Raji (cell line): ENCODE results near the gene NECAB3.

ENCODE experiments used
- POLR2A ChIP-seq: IDR thresholded peaks from 2 replicates; pipeline ENCODE4 v1.6.1; 2011; ENCODE audit warnings: low read depth, low read length, control low read depth; ENCODE audit not compliant: insufficient read depth

The NECAB3 gene

GRCh38 chr20:33673410-33674293, 576 bp downstream of the NECAB3 start:
- no peak for TF ChIP-seq POLR2A

GRCh38 chr20:33673114-33673409, 1.2 kb downstream of the NECAB3 start:
- TF ChIP-seq POLR2A, result no peak

- no peak for TF ChIP-seq POLR2A
Observed at GRCh38 chr20:33672426-33673113, 1.7 kb downstream of the NECAB3 start.

GRCh38 chr20:33671573-33672288, 2.5 kb downstream of the NECAB3 start:
- TF ChIP-seq POLR2A, result no peak

- TF ChIP-seq POLR2A, result no peak
Observed at GRCh38 chr20:33670715-33671499, 3.3 kb downstream of the NECAB3 start.

GRCh38 chr20:33669873-33670640, 4.2 kb downstream of the NECAB3 start:
- no peak for TF ChIP-seq POLR2A

- TF ChIP-seq POLR2A, result peak; percentile 25; the same call in 1 of the 2 replicates
Observed at GRCh38 chr20:33669224-33669623, 5.0 kb downstream of the NECAB3 start.

- TF ChIP-seq POLR2A, result no peak; the same call in 1 of the 2 replicates
Observed at GRCh38 chr20:33668466-33669155, 5.6 kb downstream of the NECAB3 start.

- peak; percentile 57; the same call in 1 of the 2 replicates for TF ChIP-seq POLR2A
Observed at GRCh38 chr20:33667676-33668465, 6.4 kb downstream of the NECAB3 start.

- no peak for TF ChIP-seq POLR2A
Observed at GRCh38 chr20:33667245-33667675, 7.0 kb downstream of the NECAB3 start.

GRCh38 chr20:33666293-33667244, 7.7 kb downstream of the NECAB3 start, which contains the start of gene ACTL10:
Gene ACTL10, plus strand, starts transcription at chr20:33666943. Its CDS starts 555 bp downstream, at chr20:33667498.
- peak; percentile 96 for TF ChIP-seq POLR2A

- no peak for TF ChIP-seq POLR2A
Observed at GRCh38 chr20:33664762-33665144, 9.5 kb downstream of the NECAB3 start.
